ENCODE measurements around the gene BBIP1. TPM values are rescaled to one million over a fixed set of nuclear protein-coding genes. Genes with fewer than 3 reads are reported as not detected.

The BBIP1 gene
- total RNA-seq, 6 experiments from 2014 or later = 9.4 to 15.7 (median 11.5) TPM

GRCh38 chr10:110915035-110915434, 3.9 kb downstream of the BBIP1 start:
- Histone ChIP-seq H3K4me1 (peaks cover 0 to 10% (median 4%) of the 10 kb centered on the region in 4 donors), H3K27me3 (no peaks in the 10 kb centered on the region), H3K27ac (no peak overlapping the region), H3K9me3 (no peaks in the 10 kb centered on the region), H3K36me3 (no peaks in the 10 kb centered on the region), H3K4me3 (no peak overlapping the region)
- intact Hi-C loops (cut with DNase I) = no loop called here
- ATAC-seq (no peak), DNase-seq (no peak)
- WGBS (ENCODE audit: insufficient coverage, low coverage, low lambda C conversion rate, missing lambda C conversion rate) = 87% methylated on average over 6 of the region's 6 CpGs
- TF ChIP-seq POLR2A (IDR thresholded peaks at IDR 0.05) (no peak), CTCF (IDR thresholded peaks at IDR 0.05) (no peak)

GRCh38 chr10:110914431-110914830, 4.5 kb downstream of the BBIP1 start:
- peaks cover 0 to 10% (median 4%) of the 10 kb centered on the region in 4 donors for H3K4me1 ChIP-seq

GRCh38 chr10:110912374-110912773, 6.6 kb downstream of the BBIP1 start:
- intact Hi-C loops (cut with DNase I) = no loop called here
- H3K4me3 ChIP-seq = no peak overlapping the region
- peaks cover 0 to under 1% (median 0%) of the 10 kb centered on the region in 4 donors for H3K4me1 ChIP-seq
- TF ChIP-seq POLR2A (IDR thresholded peaks at IDR 0.05) (no peak), CTCF (IDR thresholded peaks at IDR 0.05) (no peak)
- no peak overlapping the region for H3K27ac ChIP-seq
- H3K36me3 ChIP-seq = no peaks in the 10 kb centered on the region
- 89% methylated on average over 3 of the region's 3 CpGs for WGBS (ENCODE audit: insufficient coverage, low coverage, low lambda C conversion rate, missing lambda C conversion rate)
- no peaks in the 10 kb centered on the region for H3K27me3 ChIP-seq
- ATAC-seq (no peak), DNase-seq (no peak)
- no peaks in the 10 kb centered on the region for H3K9me3 ChIP-seq

More at GRCh38 chr10:110914431-110914830, 4.5 kb downstream of the BBIP1 start:
- WGBS (ENCODE audit: insufficient coverage, low coverage, low lambda C conversion rate, missing lambda C conversion rate) = 89% methylated on average over 2 of the region's 2 CpGs
- intact Hi-C loops (cut with DNase I) = no loop called here
- no peak overlapping the region for H3K27ac ChIP-seq
- TF ChIP-seq POLR2A (IDR thresholded peaks at IDR 0.05) = no peak
- TF ChIP-seq CTCF (IDR thresholded peaks at IDR 0.05) = no peak
- no peaks in the 10 kb centered on the region for H3K9me3 ChIP-seq
- no peak for ATAC-seq
- no peak for DNase-seq
- H3K4me3 ChIP-seq = no peak overlapping the region
- H3K36me3 ChIP-seq = no peaks in the 10 kb centered on the region
- H3K27me3 ChIP-seq = no peaks in the 10 kb centered on the region

GRCh38 chr10:110910138-110910537, 8.8 kb downstream of the BBIP1 start:
- TF ChIP-seq CTCF (IDR thresholded peaks at IDR 0.05) (no peak), POLR2A (IDR thresholded peaks at IDR 0.05) (no peak)
- 85% methylated on average over 4 of the region's 4 CpGs for WGBS (ENCODE audit: insufficient coverage, low coverage, low lambda C conversion rate, missing lambda C conversion rate)
- ATAC-seq = no peak

More at GRCh38 chr10:110910138-110910537, 8.8 kb downstream of the BBIP1 start:
- no peaks in the 10 kb centered on the region for H3K9me3 ChIP-seq
- no peak for DNase-seq
- no peak overlapping the region for H3K4me3 ChIP-seq
- no peak overlapping the region for H3K27ac ChIP-seq
- no peaks in the 10 kb centered on the region for H3K36me3 ChIP-seq
- H3K4me1 ChIP-seq = no peaks in the 10 kb centered on the region
- intact Hi-C loops (cut with DNase I) = no loop called here
- H3K27me3 ChIP-seq = no peaks in the 10 kb centered on the region

Data from right lobe of liver (tissue), 6 donors.